Brain pericyte (primary cell): ENCODE measurements around the gene DAB1.

ENCODE experiments used
- DNase-seq: peaks from one replicate; pipeline ENCODE4 v3.0.0-alpha.2; 2012; ENCODE audit warnings: low read depth, low spot score

Gene DAB1

DNA sequence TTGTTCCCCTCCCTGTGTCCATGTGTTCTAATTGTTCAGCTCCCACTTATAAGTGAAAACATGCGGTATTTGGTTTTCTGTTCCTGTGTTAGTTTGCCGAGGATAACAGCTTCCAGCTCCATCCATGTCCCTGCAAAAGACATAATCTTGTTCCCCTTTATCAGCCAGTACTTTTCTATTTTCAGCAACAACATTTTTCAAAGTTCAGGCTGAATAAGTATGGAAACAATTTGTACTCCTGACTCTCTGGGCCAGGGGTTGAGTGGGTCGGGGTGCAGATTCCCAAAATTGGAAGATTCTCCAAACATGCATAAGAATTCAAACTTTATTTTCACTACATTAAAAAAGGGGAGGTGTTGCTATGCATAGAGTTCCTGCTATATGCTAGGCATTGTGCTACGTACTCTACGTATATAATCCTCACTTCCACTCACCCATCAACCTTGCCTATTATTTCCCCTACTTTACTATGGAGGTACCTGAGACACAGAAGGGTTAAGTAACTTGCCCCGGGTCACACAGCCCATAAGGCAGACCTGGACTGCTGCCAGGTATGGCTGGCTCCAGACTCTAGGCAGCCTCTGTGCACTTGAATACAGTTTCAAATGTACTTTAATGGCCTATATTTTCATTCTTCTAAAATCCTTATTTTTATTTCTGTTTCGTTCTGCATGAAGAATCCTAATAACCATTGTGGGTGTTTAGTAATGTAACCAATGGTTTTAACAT is 341.0 kb downstream of the DAB1 start:
- no peak for DNase-seq

DNA sequence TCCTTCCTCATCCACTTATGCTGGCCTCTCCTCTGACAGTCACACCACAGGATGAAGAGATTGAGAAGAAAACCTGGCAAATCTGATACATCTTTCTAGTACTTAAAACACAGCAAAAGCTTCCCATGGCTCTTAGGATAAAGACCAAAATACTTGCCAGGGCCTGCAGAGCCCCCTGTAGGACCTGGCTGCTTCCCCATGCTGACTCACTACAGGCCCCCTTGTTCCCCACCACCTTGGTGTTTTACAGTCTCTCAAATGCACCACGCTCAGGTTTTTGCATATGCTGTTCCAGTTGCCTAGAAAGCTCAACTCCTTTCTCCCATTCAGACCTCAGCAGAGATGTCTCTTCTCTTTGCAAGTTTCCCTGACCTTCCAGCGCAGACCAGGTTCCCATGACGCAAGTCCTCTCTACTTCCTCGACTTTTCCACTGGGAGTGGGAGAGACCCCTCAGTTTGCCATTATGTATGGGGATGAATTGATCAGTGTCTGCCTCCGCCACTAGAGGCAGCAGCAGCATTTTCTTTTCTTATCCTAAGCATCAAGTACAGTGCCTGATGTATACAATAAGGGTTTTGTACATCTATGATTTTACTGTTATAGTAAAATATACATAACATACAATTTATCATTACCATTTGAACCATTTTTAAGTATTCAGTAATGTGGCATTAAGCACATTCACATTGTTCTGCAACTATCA is 344.3 kb downstream of the DAB1 start:
- DNase-seq: no peak

DNA sequence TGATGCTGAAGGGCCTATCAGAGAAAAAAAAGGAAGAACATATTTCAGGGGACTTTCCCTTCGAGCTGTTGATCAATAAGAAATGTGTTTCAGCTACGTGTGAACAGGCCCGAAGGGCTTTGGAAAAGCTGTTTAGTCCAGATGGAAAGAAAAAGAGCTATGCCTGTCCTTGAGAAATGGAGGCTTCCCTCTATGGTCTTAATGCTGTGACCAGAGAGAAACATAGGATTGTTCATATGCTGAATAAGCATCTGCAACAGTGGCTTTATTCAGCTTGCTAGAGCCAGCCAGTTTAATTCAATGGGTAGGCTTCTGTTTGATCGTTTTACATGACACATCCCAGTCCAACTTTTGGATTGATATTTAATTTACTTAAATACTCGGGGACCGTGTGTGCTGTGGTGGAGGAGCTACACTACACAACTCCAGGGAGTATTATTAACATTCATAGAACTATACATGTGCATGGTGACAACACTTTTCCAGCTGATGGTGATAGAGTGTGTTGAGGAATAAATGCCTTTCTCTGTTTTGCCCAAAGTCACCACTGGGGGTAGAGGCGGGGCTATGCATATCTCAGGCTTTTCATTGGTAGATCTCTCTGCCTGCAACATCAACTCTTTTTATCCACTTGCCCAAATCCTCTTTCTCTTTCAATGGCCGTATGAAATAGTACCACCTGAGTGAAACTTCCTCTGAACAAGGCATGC is 351.3 kb downstream of the DAB1 start:
- no peak for DNase-seq

DNA sequence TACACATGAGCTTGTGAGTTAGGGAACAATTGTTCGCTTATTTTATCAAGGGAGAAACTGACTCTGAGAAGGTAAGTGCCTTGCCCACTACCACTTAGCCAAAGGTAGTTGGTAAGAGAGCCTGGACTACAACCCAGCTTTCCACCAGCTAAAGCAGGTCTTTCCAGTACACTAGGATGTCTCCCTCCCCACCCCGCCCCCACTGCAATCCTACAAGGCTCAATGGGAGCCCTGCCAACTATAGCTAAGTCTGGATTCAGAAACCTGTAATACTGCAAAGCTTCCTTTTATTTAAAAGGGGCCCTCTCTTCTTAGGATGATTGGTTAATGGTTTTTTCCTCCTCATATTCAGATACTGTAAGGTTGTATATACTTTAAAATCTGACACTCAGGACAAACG is 356.0 kb downstream of the DAB1 start:
- no peak for DNase-seq

DNA sequence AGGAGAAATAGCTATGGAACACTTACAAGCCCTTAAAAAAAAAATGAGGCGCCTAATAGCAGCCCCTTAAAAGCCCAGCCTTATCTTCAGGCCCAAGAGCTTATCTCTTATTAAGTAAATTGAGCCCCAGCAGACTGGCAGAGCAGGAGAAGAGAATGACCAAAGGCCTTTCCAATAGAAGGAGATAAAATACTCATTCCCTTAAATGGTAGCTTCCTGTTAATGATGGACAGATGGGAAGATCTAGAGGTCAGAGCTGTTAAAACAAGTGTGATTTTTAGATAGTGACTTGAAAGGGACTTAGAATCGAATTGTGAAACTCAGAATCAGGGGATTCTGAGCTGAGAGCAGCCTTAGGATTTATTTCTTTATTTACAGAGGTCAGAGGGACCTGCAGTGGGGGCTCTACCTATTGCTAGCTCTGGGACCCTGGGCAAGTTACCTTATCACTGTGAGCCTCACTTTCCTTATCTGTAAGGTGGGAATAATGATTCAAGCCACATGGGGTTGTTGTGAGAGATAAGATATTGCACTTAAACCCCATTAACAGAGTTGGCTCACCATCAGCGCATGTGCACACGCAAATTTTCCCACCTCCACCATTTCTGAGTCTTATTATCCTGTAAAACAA is 356.8 kb downstream of the DAB1 start:
- DNase-seq: no peak

DNA sequence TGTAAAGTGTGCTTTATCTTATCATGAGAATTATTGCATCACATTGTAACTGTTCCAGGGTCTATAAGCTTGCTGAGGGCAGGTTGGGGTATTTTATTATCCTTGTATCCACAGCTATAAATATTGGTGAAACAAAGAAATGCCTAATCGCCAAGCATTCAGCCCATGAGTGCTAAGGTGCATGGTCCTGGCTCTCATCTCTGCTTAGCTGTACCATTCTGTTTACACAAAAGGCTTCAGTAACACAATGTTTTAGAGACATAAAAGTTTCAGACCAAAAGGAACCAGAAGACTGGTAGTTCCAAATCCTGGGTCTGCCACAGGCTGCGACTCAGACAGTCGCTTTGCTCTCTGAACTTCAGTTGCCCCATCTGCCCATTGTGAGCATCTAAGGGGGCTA is 358.4 kb downstream of the DAB1 start:
- no peak for DNase-seq

GRCh38 chr1:57064379-57065140 is 359.3 kb downstream of the DAB1 start:
- no peak for DNase-seq

DNA sequence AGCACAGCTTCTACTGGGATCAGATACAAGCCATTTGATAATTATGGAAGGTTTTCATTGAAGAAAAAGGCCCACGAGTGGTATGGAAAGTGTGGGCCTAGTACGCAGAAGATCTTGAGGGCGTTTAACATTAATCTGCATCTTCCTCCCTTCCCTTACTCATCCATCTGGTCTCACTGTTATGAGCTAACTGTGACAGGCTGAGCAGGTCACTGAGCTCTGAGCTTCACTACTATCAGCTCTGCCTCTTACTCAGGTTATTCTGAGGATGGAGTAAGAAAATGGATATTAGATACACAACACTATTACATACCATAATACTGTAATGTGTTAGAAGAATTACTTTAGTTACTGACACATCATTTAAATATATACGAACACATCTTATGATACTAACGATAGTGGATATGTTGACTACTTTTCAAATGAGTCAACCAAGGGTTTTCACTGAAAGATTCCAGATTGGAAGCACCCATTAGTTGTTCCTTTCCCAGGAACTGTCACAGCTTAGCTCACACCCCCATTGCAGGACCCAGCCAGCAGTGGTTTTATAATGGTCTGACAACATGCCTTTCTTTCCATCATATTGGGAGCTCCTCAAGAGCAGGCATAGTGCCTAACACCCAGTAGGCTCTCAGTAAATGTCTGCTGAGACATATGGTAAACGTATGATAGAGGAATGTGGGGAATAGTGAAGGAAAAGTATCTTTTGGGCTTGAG is 360.3 kb downstream of the DAB1 start:
- DNase-seq: no peak

DNA sequence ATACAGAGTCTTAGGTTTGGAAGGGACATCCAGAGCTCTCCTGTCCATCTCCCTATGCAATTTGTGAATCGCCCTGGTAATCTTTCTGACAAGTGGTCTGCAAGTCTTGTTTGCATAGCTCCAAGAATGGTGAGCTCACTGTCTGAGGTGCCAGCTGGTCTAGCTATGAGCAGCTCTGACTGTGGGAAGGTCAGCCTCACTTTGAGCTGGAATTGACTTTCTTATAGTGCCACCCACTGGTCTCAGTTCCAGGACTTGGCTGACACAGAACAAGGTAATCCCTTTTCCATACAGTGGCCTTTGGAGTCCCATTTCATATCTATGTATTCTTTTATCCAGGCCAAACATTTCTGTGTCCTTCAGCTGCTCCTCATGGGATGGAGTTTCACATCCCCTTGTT is 362.5 kb downstream of the DAB1 start:
- no peak for DNase-seq

DNA sequence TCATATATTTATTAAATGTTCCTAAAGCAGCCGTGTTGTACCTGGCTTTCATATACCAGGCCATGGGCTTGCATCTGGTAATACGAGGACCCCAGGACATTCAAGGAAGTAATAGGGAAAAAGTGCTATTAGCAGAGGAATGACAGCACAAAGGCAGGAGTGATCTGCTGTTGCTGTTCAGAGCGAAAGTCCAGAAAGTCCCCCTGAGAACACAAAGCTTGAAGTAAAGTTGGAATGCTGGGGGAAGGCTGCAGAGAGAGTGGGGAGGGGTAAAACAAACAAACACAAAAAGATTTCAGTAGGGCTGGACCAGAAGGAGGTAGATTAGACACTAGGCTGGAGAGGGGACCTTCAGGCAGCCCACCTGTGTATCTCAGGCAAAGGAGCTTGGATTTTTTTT is 363.4 kb downstream of the DAB1 start:
- no peak for DNase-seq

GRCh38 chr1:57058652-57059501 is 365.0 kb downstream of the DAB1 start:
- DNase-seq: no peak

GRCh38 chr1:57048856-57049255 is 375.0 kb downstream of the DAB1 start:
- no peak for DNase-seq

GRCh38 chr1:57046462-57046861 is 377.4 kb downstream of the DAB1 start:
- no peak for DNase-seq

DNA sequence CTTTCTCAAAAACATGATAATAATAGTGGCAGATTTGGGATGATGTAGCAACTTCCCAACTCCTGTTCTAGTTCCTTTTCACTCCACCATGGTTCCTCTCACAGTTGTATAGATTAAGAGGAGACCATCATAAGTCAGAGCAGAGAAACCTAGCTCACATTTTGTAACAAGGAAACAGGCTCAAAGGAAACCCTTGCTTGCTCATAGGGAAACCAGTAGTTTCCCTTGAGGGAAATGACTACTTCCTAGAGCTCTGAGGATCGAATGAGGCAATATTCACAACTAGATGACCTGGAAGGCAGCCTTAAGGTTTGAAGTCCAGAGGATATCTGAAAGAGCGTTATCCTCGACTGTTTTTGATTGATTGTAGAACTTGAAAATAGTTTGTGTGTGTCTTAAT is 382.0 kb downstream of the DAB1 start:
- DNase-seq: no peak

DNA sequence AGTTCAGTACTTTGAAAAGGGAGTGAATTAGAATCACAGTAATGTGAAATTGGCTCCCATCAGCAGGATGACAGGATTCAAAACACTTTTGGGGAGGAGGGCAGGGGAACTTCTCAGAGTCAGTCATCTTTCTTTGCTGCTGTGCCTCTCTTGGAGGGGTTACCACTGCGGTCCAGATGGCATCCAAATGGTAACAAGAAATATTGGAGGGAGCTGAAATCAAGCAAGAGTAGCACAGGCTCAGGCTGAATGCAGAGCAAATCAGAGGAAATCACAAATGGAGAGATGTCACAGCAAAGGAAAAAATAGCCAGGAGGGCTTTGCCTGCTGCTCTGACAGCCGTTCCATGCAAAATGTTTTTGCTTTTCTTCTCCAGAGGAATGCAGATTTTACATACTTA is 383.0 kb downstream of the DAB1 start:
- no peak for DNase-seq

DNA sequence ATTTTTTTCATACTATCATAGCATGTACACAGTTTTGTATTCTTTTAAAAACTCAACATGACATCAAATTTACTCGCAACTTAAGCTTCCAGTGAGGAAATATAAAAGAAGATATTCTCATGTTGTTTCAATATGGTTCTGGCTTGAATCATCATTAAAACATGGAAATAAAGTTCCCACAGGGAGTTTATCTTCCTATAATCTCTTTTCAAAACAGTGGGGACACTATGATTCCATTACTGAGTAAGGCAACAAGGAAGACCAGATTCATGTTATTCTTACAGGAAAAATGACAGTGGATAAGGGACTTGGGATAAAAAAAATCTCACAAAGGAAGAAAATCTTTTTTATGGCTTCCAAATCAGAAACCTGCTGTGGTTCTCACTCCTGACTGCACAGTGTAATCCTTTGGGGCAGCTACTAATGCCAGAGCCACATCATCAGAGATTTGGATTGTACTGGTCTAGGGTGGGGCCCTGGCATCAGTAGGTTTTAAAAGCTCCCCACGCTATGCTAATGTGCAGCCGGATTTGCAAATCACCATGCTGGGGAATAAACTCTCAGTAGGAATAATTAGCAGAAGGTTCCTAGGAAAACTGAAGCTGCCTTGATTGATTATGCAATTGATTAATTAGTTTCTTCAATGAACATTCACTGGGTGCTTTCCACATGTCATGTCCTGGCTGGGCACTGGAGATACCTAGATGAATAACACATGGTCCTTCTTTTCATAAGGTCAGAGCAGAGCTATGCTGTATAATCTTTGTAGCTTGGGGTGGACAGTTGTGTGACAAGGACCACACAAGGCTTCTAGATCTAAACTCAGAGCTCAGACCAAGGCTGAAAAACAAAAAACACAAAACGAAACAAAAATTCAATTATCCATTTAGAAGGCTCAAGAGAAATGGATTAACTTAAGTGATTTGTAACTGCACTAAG is 386.9 kb downstream of the DAB1 start:
- no peak for DNase-seq

- DNase-seq: no peak
These were observed 389.1 kb downstream of the DAB1 start for GRCh38 chr1:57034713-57035112.

GRCh38 chr1:57033222-57034001 is 390.4 kb downstream of the DAB1 start:
- DNase-seq: no peak
